Stimulated activated CD4-positive, alpha-beta T cell treated with anti-CD3 and anti-CD28 coated beads, TNF-alpha, amount 100 ng/mL, for 48 hours (primary cell): ENCODE data around the gene TNFAIP1.
"Not testable (repeated sequence)": the region's sequence is repeated elsewhere in the genome, so short reads cannot be mapped to it uniquely, and the experiment has no call there.

Source experiments
- DNase-seq, 3 donors: peaks; one replicate each; pipeline ENCODE4 v3.0.0-alpha.2; 2020; ENCODE audit warnings: low read depth in 3 of 3

Gene TNFAIP1

DNA sequence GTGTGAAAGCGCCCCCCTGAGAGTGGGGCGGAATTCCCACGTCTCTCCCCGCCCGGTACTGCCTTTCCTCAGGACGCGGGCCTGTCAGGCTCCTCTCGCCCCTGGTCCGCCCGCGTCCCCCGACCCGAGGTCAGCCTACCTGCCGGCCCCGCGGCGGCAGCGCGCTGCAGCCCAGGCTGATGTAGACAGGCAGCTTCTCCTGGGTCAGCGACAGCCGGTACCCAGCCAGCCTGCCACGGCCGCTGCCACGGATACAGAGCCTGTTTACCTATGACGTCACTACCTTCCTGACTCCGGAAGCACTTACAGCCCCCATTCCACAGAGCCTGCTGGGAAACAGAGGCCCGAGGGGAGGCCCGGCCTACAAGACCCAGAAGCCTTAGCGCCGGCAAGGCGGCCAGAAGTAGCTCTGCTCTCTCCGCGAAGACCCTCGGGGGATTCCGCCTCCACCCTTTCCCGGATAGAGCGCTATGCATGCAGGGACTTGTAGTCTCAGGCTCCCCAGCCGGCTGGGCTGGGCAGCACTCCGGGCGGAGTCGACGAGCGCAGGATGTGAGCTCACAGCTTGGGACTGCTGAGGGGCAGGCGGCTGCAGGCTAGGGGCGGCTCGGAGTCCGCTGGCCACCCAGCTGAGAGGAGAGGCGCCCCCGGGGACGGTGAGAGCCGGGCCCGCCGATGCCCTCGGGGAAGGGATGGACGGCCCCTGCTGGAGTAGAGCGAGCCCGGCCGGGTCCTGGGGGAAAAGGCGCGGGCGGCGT lies at the start of gene TNFAIP1, which contains the start of gene IFT20:
Gene TNFAIP1 (plus strand): TSS at position 561 of the 758 bp plus-strand sequence. CDS start 3,761 bp downstream, outside the sequence.
Gene IFT20 (minus strand): TSS at position 272 of the 758 bp plus-strand sequence. CDS start 3,487 bp downstream, outside the sequence.
- peak; percentile 92 to 99 (median 95) for DNase-seq

DNA sequence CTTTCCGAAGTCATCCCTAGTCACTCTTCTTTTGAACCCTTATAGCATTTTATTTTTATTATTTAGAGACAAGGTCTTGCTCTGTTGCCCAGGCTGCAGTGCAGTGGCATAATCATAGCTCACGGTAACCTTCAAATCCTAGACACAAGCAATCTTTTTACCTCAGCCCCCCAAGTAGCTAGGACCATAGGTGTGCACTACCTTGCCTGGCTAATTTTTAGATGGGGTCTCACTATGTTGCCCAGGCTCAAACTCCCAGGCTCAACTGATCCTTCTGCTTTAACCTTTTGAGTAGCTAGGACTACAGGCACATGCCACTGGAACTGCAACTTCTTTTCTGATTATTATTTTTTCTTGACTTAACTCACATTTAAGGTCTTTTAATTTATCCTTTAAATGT lies 49.6 kb upstream of the TNFAIP1 start:
- DNase-seq, result no peak

DNA sequence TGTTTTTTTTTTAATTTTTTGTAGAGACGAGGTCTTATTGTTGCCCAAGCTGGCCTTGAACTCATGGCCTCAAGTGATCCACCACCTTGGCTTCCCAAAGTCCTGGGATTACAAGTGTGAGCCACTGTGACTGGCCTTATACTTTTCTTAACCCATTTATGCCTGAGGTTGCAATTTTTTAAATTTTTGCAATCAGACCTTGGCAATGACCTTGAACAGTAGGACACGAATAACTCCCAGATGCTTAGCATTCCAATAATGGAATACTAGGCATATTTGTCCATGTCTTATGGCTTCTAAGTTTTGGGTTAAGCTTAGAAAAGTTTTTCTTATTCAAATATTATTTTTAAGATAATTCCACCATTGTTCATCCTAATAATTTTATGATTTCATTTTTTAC lies 44.9 kb upstream of the TNFAIP1 start:
- DNase-seq, result no peak

DNA sequence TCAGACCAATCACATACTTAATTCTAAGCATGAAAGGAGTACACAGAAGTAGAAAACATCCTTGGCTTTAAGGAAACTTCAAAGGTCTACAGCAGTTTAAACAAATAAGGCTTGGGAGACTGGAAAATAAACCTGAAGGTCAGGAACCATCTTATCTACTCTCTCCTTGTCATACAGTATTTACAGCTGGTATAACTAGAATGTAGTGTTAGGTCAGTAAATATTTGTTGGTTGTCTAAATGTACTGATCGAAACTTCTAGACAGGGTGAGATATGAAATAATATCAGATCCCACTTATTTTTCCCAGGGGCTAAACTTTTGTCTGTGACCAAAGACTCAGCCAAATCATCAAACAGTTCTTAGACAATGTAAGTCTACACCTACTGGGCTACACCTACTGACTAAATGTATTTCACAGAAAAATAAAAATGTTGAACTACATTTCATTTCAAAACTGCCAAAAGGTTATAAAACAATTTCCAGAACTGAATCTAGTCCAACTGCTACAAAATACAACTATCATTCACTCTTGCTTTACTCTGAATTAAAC lies 43.7 kb upstream of the TNFAIP1 start:
- DNase-seq, result no peak

- DNase-seq, result not testable (repeated sequence)
These were observed 42.7 kb upstream of the TNFAIP1 start for GRCh38 chr17:28292878-28293277.

- no peak for DNase-seq
These were observed 41.6 kb upstream of the TNFAIP1 start for GRCh38 chr17:28293994-28294393.

DNA sequence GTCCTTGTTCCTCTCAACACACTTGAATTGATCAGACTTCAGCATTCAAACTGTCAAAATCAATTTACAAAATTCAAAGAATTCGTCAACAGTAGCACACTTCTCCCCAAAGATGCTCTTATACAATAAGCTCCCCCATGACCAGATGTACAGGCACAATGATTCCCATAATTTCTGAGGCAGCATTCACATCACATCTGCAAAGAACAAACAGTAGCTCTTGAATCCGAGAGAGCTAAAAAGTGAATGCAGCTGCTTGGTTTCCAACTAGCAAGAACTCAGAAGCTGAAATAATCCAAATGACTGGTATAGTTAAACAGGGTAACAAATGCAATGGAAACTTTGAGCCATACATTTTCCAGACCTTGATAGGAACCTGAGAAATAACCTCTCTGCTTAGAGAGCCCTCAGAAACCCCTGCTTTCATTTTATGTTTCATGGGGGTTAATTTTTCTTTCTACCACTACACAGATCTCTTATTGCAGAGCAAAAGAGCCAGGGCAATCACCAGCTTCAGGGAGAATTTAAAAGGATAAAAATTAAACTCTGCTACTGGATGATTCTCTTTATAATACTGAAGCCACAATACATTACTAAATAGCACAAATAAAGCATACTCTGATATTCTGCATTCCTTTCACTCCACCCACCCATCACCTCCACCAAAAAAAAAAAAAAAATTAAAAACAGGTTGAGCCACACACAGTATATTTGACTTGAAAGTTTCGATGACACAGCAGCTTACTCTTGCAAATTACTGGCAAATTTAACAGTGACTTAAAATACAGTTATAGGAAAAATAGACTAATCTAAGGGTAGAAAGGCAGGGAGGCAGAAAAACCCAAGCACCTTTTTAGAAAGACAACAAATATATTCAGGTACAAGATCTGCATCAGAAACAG lies 39.6 kb upstream of the TNFAIP1 start:
- DNase-seq, result no peak

GRCh38 chr17:28298449-28298848 lies 37.1 kb upstream of the TNFAIP1 start:
- no peak for DNase-seq

DNA sequence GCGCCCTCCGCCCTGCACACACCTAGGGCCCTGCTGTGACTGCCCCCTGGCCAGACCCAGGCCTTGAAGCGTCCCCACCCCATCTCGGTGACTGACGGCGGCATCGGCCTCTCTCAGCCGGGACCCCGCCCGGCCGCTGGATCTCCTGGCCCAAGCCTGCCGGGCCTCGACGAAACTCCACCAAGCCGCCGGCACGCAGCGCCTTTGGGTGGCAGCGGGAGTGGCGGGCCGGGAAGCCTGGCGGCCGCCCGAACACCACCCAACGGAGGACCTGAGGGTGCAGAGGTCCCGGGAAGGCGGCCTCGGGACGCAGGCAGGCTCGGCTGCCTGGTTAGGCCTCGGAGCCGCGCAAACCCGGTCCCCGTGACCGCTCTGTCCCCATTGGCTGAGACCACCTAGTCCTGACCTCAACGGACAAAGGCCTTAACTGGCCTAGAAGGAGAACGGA lies 28.6 kb upstream of the TNFAIP1 start:
- DNase-seq, result no peak

GRCh38 chr17:28313841-28314240 lies 21.7 kb upstream of the TNFAIP1 start:
- no peak for DNase-seq

- no peak for DNase-seq
These were observed 19.5 kb upstream of the TNFAIP1 start for GRCh38 chr17:28315846-28316705.

DNA sequence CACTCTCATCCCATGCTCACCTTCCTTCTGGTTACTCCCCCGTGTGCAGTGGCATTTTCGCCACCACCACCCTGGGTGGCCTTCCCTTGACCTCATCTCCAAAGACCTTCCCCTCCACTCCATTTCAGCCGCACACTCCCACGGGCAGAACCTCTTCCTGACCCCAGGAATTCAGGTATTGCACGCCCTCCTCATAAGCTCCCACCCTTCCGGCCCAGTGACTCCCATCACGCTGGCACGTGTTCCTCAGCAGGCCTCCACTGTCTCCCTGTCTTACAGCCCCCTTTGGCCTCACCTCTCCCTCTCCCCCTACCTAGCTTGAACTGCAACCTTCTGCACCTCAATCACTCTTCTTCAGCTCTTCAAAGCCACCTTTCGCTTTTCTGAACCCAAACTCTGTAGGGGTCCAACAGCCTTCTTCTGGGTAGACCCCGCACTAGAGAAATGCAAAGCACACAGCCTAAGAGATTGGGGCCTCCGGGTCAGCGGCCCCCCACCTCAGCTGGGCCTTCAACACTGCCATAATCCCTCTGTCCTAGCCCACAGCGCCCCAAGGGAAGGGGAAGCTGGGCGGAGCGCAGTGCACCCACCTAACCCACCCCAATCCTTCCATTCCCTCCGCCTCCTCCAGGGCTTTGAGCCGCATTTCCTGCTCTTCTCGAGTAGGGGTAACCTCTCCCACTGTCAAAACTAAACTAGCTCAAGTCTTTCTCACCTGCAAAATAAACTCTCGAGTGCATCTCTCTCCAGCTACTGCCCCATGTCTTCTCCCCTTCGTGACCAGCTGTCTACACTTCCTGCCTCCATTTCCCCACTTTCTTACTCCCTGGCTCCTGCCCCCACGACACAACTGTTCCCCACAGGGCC lies 18.2 kb upstream of the TNFAIP1 start:
- DNase-seq, result no peak

GRCh38 chr17:28317966-28318758 lies 17.4 kb upstream of the TNFAIP1 start:
- DNase-seq, result no peak

GRCh38 chr17:28318759-28319597 lies 16.6 kb upstream of the TNFAIP1 start, which contains the start of gene TMEM97:
Gene TMEM97, plus strand, starts transcription at chr17:28319200. Its CDS starts 40 bp downstream, at chr17:28319240.
- DNase-seq, result peak; percentile 91 to 95 (median 93)

GRCh38 chr17:28319598-28319935 lies 16.0 kb upstream of the TNFAIP1 start:
- no peak for DNase-seq

GRCh38 chr17:28320215-28321061 lies 15.1 kb upstream of the TNFAIP1 start:
- no peak for DNase-seq

DNA sequence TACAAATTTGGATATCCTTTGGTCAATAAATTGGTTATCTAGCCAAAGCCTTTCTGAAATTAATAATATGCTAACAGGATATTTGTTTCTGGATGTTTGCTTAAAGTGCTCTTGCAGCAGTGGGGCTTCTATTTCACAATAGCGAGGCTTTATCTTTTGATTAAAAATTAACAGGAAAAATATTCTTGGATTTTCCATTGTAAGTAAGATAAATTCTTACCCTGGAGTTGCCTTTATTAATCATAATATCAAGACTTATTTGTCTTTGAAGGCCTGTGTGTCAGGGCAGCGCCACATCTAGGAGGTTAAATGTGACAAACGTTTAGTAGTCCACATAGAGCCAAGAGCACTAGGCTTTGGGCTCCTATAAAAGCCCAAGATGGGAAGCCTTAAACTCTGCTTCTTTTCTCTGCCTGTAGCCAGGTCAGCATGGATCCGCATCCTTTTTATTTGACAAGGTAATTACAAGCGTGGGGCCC lies 11.3 kb upstream of the TNFAIP1 start:
- no peak for DNase-seq
